BLaER1 (cell line): ENCODE data around the gene RBM47.
A peak's percentile ranks its signal among the peaks of the same experiment; 100 is the strongest.
"Not testable (repeated sequence)": the region's sequence is repeated elsewhere in the genome, so short reads cannot be mapped to it uniquely, and the experiment has no call there.

Experiments used
- H3K27ac ChIP-seq: shearing (Covaris generic); formaldehyde crosslinking; 2 replicates; pipeline ENCODE4 v1.8.1; 2022
- H3K27me3 ChIP-seq: shearing (Covaris generic); formaldehyde crosslinking; 2 replicates; pipeline ENCODE4 v1.8.1; 2022
- H3K36me3 ChIP-seq: shearing (Covaris generic); formaldehyde crosslinking; 2 replicates; pipeline ENCODE4 v1.8.1; 2022
- H3K4me1 ChIP-seq: shearing (Covaris generic); formaldehyde crosslinking; 2 replicates; pipeline ENCODE4 v1.8.1; 2022
- H3K4me2 ChIP-seq: shearing (Covaris generic); formaldehyde crosslinking; 2 replicates; pipeline ENCODE4 v1.8.1; 2022
- H3K4me3 ChIP-seq: shearing (Covaris generic); formaldehyde crosslinking; 2 replicates; pipeline ENCODE4 v1.8.1; 2022
- H3K9ac ChIP-seq: shearing (Covaris generic); formaldehyde crosslinking; 2 replicates; pipeline ENCODE4 v1.8.1; 2022
- H3K9me3 ChIP-seq: shearing (Covaris generic); formaldehyde crosslinking; 2 replicates; pipeline ENCODE4 v1.8.1; 2022
- H4K20me1 ChIP-seq: shearing (Covaris generic); formaldehyde crosslinking; 2 replicates; pipeline ENCODE4 v1.8.1; 2022
- Cebpa-rat ChIP-seq: shearing (Covaris generic); IDR thresholded peaks from 2 replicates; pipeline ENCODE4 v1.8.1; 2022

Gene RBM47

GRCh38 chr4:40523581-40523980, 106.1 kb downstream of the RBM47 start:
- Histone ChIP-seq H3K4me2 (no peak overlapping the region), H3K27ac (no peak overlapping the region), H3K4me1 (no peaks in the 10 kb centered on the region), H3K36me3 (no peaks in the 10 kb centered on the region), H3K4me3 (no peak overlapping the region), H3K27me3 (no peaks in the 10 kb centered on the region), H4K20me1 (no peaks in the 10 kb centered on the region), H3K9me3 (no peaks in the 10 kb centered on the region), H3K9ac (no peak overlapping the region)
- no peak for TF ChIP-seq Cebpa-rat

DNA sequence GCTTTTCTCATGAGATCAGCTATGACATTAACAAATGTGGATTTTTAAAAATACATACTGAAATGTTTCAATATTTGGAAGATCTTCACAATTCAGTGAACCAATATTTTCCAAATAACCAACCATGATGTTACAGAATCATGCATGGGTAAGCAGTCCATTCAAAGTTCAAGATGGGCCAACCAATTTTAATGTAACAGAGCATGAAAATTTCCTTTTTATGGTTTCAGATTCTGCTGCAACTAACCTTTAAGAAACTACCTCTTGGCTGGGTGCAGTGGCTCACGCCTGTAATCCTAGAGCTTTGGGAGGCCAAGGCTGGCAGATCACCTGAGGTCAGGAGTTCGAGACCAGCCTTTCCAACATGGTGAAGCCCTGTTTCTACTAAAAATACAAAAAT, 107.7 kb downstream of the RBM47 start:
- no peaks in the 10 kb centered on the region for H3K27me3 ChIP-seq
- H3K4me3 ChIP-seq: no peak overlapping the region
- no peaks in the 10 kb centered on the region for H3K4me1 ChIP-seq
- no peak overlapping the region for H3K27ac ChIP-seq
- H3K9ac ChIP-seq: no peak overlapping the region
- H4K20me1 ChIP-seq: no peaks in the 10 kb centered on the region
- TF ChIP-seq Cebpa-rat: no peak
- no peaks in the 10 kb centered on the region for H3K36me3 ChIP-seq
- H3K9me3 ChIP-seq: no peaks in the 10 kb centered on the region
- H3K4me2 ChIP-seq: no peak overlapping the region

DNA sequence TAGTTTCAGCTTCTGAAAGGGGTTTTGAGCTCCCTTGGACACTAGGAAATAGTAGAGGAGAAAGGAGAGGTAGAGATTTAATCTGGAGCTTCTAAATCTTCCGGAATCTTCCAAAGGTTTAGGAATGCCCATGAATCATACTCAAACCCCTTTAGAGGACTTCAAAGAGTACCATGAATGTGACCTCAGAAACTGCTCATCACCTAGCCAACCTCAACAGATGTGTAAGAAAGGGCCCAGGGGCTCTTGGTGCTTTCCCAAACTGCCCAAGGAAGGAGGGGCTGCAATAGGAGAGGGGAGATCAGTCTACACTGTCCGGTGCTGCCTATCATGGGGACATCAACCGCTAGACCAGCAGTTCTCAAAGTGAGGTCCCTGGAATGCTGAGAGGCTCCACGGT, 109.1 kb downstream of the RBM47 start:
- H3K4me1 ChIP-seq: no peaks in the 10 kb centered on the region
- no peak overlapping the region for H3K4me3 ChIP-seq
- no peak overlapping the region for H3K9ac ChIP-seq
- no peaks in the 10 kb centered on the region for H3K36me3 ChIP-seq
- no peak overlapping the region for H3K4me2 ChIP-seq
- H4K20me1 ChIP-seq: no peaks in the 10 kb centered on the region
- no peak overlapping the region for H3K27ac ChIP-seq
- no peak for TF ChIP-seq Cebpa-rat
- H3K9me3 ChIP-seq: no peaks in the 10 kb centered on the region
- H3K27me3 ChIP-seq: no peaks in the 10 kb centered on the region

DNA sequence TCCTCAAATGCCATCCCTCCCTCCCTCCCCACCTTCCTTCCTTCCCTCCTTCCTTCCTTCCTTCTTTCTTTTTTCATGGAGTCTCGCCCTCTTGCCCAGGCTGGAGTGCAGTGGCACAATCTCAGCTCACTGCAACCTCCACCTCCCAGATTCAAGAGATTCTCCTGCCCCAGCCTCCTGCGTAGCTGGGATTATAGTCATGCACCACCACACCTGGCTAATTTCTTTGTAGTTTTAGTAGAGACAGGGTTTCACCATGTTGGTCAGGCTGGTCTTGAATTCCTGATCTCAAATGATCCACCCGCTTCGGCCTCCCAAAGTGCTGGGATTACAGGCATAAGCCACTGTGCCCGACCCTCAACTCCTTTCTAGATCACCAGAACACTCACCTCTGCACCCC, 112.6 kb downstream of the RBM47 start:
- not testable (repeated sequence) for H3K27ac ChIP-seq, H3K4me3 ChIP-seq, H3K9ac ChIP-seq, H4K20me1 ChIP-seq, H3K4me1 ChIP-seq, H3K4me2 ChIP-seq, H3K36me3 ChIP-seq, H3K9me3 ChIP-seq, H3K27me3 ChIP-seq

DNA sequence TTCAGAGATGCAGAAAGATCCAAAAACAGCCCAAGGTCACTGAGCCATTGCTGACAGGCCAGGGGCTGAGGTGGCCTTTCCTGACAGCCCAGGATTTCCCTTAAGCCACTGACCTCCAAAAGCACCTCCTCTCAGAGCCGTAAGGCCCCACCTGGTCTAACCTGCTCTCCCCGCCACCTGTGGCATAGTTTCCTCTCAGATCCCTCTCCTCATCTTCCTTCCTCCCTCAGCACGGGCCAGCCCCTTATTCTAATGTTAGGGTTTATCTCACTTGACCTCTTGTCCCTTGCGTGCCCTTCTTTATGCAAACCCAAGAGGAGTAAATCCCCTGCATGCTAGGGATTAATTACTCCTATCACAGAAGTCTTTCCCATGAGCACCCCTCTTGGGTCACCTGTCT, 113.0 kb downstream of the RBM47 start:
- H4K20me1 ChIP-seq: no peaks in the 10 kb centered on the region
- H3K4me2 ChIP-seq: no peak overlapping the region
- no peaks in the 10 kb centered on the region for H3K36me3 ChIP-seq
- no peak overlapping the region for H3K27ac ChIP-seq
- TF ChIP-seq Cebpa-rat: no peak
- no peak overlapping the region for H3K4me3 ChIP-seq
- H3K9me3 ChIP-seq: no peaks in the 10 kb centered on the region
- H3K27me3 ChIP-seq: no peaks in the 10 kb centered on the region
- H3K9ac ChIP-seq: no peak overlapping the region
- H3K4me1 ChIP-seq: peaks cover 5% of the 10 kb centered on the region; the same call in 1 of the 2 replicates

DNA sequence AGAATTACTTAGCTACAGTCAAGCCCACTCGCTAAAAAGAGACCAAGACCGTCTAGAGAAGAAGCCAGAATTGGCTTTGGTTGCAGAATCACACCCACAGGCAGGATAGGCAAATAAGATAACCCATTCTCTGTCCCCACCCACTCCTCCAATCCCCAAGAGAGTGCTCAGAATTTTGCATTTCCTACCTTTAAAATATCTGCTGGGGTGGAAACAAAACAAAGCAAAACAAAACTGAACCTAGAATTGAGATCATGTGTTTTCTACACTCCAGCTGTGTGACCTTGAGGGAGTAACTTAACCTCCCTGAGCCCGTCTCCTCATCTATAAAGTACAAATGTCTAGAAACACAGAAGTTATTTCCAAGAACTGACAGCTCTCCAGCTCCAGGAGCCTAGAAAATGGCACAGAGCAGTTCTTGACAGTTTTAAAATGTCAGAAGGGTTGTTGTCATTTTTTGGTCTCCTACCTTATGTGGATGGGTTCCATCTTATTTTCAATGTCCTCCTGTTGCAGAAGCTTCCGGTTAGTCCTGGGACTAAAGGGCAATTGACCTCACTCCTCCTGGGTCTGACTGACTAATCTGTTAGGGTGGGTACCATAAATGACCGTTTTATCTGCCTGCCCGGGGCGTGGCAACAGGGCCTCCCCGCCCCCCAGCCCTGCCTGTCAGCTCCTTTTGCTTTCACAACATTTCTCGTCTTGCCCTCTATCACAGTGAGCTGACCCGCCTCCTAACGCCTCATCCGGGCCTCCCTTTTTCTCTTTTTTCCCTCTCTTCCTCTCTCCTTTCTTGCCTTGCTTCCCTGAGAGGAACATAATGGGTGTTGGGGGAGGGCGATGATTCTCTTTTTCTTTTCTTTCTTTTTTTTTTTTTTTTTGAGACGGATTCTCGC, 114.0 kb downstream of the RBM47 start:
- no peaks in the 10 kb centered on the region for H4K20me1 ChIP-seq
- no peak overlapping the region for H3K27ac ChIP-seq
- no peaks in the 10 kb centered on the region for H3K9me3 ChIP-seq
- H3K4me1 ChIP-seq: peaks cover 5% of the 10 kb centered on the region; the same call in 1 of the 2 replicates
- no peak for TF ChIP-seq Cebpa-rat
- no peak overlapping the region for H3K4me3 ChIP-seq
- H3K27me3 ChIP-seq: no peaks in the 10 kb centered on the region
- H3K4me2 ChIP-seq: peak overlapping the region; percentile 1; the same call in 1 of the 2 replicates
- H3K9ac ChIP-seq: no peak overlapping the region
- H3K36me3 ChIP-seq: no peaks in the 10 kb centered on the region

DNA sequence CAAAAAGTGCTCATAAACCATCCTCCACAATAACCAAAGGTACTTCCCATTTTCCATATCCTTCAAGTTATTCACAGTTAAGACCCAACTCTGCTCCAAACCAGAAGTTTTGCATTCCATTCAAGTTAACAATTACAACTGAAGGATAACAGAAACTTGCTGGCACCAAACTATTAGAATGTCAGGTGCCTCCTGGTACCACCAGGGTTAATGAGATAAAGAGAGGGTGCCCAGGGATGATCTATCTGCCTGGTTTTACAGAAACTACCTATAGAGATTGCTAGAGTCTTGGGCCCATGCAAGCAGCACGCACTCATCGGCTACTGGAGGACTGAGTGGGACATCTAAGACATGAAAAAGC, 114.6 kb downstream of the RBM47 start:
- TF ChIP-seq Cebpa-rat: no peak
- Histone ChIP-seq H3K4me1 (peaks cover 5% of the 10 kb centered on the region; the same call in 1 of the 2 replicates), H3K4me2 (peak overlapping the region; percentile 1; the same call in 1 of the 2 replicates), H3K9me3 (no peaks in the 10 kb centered on the region), H3K4me3 (no peak overlapping the region), H3K27me3 (no peaks in the 10 kb centered on the region), H3K27ac (no peak overlapping the region), H3K36me3 (no peaks in the 10 kb centered on the region), H4K20me1 (no peaks in the 10 kb centered on the region), H3K9ac (no peak overlapping the region)

DNA sequence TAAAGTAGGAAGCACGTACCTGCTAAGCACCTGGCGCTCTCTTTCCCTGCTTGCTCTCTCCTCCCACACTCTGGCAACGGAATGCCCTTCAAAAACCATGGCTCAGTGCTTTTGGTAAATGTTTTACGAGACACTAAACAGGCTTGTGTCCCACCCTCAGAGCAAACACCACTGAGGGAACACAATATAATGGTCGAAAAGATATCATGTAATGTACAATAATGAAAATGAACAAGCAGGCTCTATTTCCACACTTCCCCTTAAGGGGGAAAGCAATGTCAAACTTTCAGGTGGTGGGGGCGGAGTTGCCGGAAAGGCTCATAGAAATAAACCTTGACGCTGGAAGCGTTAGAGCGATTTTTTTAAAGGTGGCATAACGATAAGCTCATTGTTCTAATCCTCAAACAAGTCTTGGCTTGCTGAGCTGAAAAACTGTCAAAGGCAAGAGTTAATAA, 115.1 kb downstream of the RBM47 start:
- H3K4me3 ChIP-seq: no peak overlapping the region
- H3K9me3 ChIP-seq: no peaks in the 10 kb centered on the region
- no peaks in the 10 kb centered on the region for H3K36me3 ChIP-seq
- no peak overlapping the region for H3K27ac ChIP-seq
- no peak overlapping the region for H3K4me2 ChIP-seq
- no peaks in the 10 kb centered on the region for H4K20me1 ChIP-seq
- no peak for TF ChIP-seq Cebpa-rat
- peaks cover 5% of the 10 kb centered on the region; the same call in 1 of the 2 replicates for H3K4me1 ChIP-seq
- H3K9ac ChIP-seq: no peak overlapping the region
- no peaks in the 10 kb centered on the region for H3K27me3 ChIP-seq

DNA sequence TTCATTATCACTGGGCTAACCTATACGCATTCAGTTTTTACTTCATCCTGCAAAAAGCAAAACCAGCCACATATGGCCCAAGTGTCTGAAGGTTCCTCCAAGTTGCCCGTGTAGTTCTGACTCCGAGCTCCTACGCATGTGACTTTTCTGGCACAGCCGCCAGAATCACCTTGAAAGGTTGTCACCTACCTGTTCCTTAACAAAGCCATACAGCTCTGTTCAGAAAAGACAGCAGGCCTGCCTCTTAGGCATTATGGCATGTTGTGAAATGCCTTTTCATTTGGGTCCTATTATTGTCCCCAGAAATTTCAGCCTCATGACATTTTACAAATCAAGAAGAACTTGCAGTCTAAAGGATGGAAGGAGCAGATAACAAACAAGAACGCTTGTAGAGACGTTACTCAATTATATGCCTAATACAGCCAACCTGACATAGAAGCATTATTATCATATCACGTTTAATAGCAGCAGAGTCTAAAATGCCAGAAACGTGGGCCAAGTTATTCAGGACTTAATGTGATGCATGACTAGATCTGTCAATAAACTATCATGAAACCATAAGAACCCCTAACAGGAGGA, 118.5 kb downstream of the RBM47 start:
- Histone ChIP-seq H3K4me2 (no peak overlapping the region), H4K20me1 (no peaks in the 10 kb centered on the region), H3K27ac (no peak overlapping the region), H3K36me3 (no peaks in the 10 kb centered on the region), H3K27me3 (no peaks in the 10 kb centered on the region), H3K9me3 (no peaks in the 10 kb centered on the region), H3K4me1 (peaks cover 10% of the 10 kb centered on the region), H3K4me3 (no peak overlapping the region), H3K9ac (no peak overlapping the region)
- no peak for TF ChIP-seq Cebpa-rat

DNA sequence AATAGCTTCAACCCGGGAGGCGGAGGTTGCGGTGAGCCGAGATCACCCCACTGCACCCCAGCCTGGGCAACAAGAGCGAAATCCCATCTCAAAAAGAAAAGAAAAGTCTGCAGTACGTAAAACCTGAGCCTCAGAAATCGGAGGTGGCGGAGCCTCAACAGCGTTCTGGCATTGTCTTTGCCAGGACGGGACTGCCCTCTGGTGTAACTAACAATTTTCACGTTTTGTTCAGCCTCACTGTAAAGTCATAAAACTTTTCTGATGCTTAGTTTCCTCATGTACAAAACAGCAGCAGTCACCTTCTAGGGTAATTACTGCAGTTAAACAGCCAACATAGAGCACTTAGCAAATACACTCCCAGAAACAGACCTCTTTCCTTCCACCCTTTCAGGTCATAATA, 121.7 kb downstream of the RBM47 start:
- no peak for TF ChIP-seq Cebpa-rat
- H3K27me3 ChIP-seq: no peaks in the 10 kb centered on the region
- no peaks in the 10 kb centered on the region for H3K9me3 ChIP-seq
- no peak overlapping the region for H3K4me2 ChIP-seq
- H4K20me1 ChIP-seq: no peaks in the 10 kb centered on the region
- H3K4me1 ChIP-seq: peaks cover 13% of the 10 kb centered on the region
- H3K4me3 ChIP-seq: no peak overlapping the region
- no peak overlapping the region for H3K27ac ChIP-seq
- no peaks in the 10 kb centered on the region for H3K36me3 ChIP-seq
- H3K9ac ChIP-seq: no peak overlapping the region
